Activated CD8-positive, alpha-beta T cell treated with anti-CD3 and anti-CD28 coated beads for 36 hours (primary cell): Measurements from ENCODE around the gene IFIT3. TPM values are rescaled to one million over a fixed set of nuclear protein-coding genes. Genes with fewer than 3 reads are reported as not detected.
A peak's percentile ranks its signal among the peaks of the same experiment; 100 is the strongest.

Experiments used
- ATAC-seq: fragments of 200-7000 bp; cut with Tn5 transposase; one replicate; pipeline ENCODE4 v1.10.0; 2021; ENCODE audit warnings: mild to moderate bottlenecking, moderate library complexity
- CTCF ChIA-PET: fragments of 350-600 bp; sonication (Branson Sonifier 250); formaldehyde crosslinking; loops from one replicate; lab custom pipeline; 2021; ENCODE audit warnings: antibody characterized with exemption; lab: Charles Lee
- POLR2A ChIA-PET: fragments of 350-600 bp; sonication (Branson Sonifier 250); formaldehyde crosslinking; loops from one replicate; lab custom pipeline; 2021; ENCODE audit warnings: antibody characterized with exemption; lab: Charles Lee
- DNase-seq: peaks from one replicate; pipeline ENCODE4 v3.0.0-alpha.2; 2020
- H3K27ac Mint-ChIP-seq: one replicate; pipeline ENCODE4 v1.8.0; 2021; ENCODE audit warnings: mild to moderate bottlenecking, mixed read lengths
- H3K27me3 Mint-ChIP-seq: one replicate; pipeline ENCODE4 v1.8.0; 2021; ENCODE audit warnings: mixed read lengths
- H3K36me3 Mint-ChIP-seq: one replicate; pipeline ENCODE4 v1.8.0; 2021; ENCODE audit warnings: low read depth, mixed read lengths
- H3K4me1 Mint-ChIP-seq: one replicate; pipeline ENCODE4 v1.8.0; 2021; ENCODE audit warnings: low read depth, mixed read lengths
- H3K4me3 Mint-ChIP-seq: one replicate; pipeline ENCODE4 v1.8.0; 2021; ENCODE audit warnings: mild to moderate bottlenecking, moderate library complexity, mixed read lengths
- H3K9me3 Mint-ChIP-seq: one replicate; pipeline ENCODE4 v1.8.0; 2021; ENCODE audit warnings: mixed read lengths
- CTCF ChIP-seq: fragments of 200-600 bp; IDR thresholded peaks from one replicate; pipeline ENCODE4 v1.8.0; 2022; ENCODE audit warnings: antibody characterized with exemption, mild to moderate bottlenecking
- intact Hi-C: fragments of 100-400 bp; cut with micrococcal nuclease; formaldehyde crosslinking; loops from one replicate; pipeline ENCODE4 v1.10.0; 2022
- total RNA-seq, 2 experiments: library from RNA; stranded (reverse); gene quantifications; one replicate each; pipeline ENCODE4 v1.2.3, GENCODE V29; 2021

IFIT3 gene
- total RNA-seq, 2 experiments from 2014 or later = 20.4 to 21.8 TPM

DNA sequence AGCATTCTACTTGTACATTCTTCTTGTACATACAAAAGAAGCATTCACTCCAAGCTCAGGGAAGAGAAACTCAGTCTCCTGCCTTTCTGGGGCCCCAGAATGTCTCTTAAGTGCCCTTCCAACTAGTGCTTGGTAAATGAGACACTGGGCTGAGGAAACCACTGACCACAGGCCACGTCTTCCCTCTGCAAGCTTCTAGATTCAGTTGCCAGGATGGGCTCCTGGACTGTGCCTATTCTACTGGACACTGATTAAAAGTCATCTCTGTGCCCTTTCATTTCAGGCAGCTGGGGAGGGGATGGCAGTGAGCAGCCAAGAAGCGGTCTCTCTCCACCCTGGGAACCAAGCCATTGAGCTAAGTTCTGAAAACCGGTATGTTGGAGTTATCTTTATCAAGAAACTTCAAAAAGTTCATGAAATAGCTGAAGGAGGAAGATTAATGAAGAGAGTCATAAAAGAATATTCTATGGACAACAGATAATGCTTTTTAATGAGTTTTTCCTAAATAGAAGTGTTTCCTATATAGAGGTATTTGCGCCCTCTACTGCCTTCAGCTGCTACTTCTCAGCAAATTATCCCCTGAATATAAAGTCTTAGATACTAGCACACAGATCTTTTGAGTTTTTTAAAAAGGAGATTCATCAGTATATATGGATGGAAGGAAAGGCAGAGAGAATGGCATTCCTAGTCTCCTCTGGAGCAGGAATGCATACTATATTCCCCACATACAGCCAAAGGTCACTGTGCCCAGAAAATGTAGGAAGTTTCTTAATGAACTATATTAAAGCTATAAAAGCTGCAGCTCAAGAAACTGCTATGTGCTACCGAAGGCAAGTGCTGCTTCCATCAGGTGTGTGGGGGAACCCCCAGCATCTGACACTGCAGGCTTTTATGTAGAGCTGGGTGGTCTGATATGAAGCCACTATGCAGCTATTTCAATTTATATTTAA, 41.6 kb downstream of the IFIT3 start:
- no peak for ATAC-seq
- CTCF ChIA-PET = interaction anchor here (0.7 to 2.5 kb wide), 30 partner anchors 8 to 342 kb away, joined by 3 to 13 read pairs (median 4); partner anchors contain the start of genes IFIT1, IFIT1B, IFIT2 and LIPA
- Mint-ChIP-seq H3K4me3 (no peak overlapping the region), H3K27me3 (peaks cover 9% of the 10 kb centered on the region), H3K27ac (no peak overlapping the region), H3K9me3 (no peaks in the 10 kb centered on the region), H3K36me3 (no peaks in the 10 kb centered on the region), H3K4me1 (peaks cover 10% of the 10 kb centered on the region)
- intact Hi-C loops = no loop called here
- POLR2A ChIA-PET = interaction anchor here (0.6 kb wide), 2 partner anchors 72 to 260 kb away, joined by 3 to 5 read pairs; no protein-coding TSS in a partner anchor
- TF ChIP-seq CTCF = peak; percentile 25
- peak; percentile 36 for DNase-seq

GRCh38 chr10:89371079-89371478, 43.3 kb downstream of the IFIT3 start:
- CTCF ChIA-PET = interaction anchor here (1.2 kb wide), 1 partner anchor 98 kb away, joined by 3 read pairs; no protein-coding TSS in a partner anchor
- H3K27ac Mint-ChIP-seq = no peak overlapping the region
- ATAC-seq = no peak
- H3K4me1 Mint-ChIP-seq = peaks cover 4% of the 10 kb centered on the region
- no peak overlapping the region for H3K4me3 Mint-ChIP-seq
- DNase-seq = no peak
- peaks cover 8% of the 10 kb centered on the region for H3K27me3 Mint-ChIP-seq
- no peaks in the 10 kb centered on the region for H3K9me3 Mint-ChIP-seq
- no peak for TF ChIP-seq CTCF
- H3K36me3 Mint-ChIP-seq = no peaks in the 10 kb centered on the region
- intact Hi-C loops = no loop called here
- POLR2A ChIA-PET = no interaction called here

GRCh38 chr10:89371987-89372386, 44.2 kb downstream of the IFIT3 start:
- Mint-ChIP-seq H3K4me1 (peaks cover 4% of the 10 kb centered on the region), H3K9me3 (no peaks in the 10 kb centered on the region), H3K36me3 (no peaks in the 10 kb centered on the region), H3K27ac (no peak overlapping the region), H3K4me3 (no peak overlapping the region), H3K27me3 (peaks cover 8% of the 10 kb centered on the region)
- intact Hi-C loops = no loop called here
- ChIA-PET POLR2A (no interaction called here), CTCF (interaction anchor here (1.0 kb wide), 1 partner anchor 155 kb away, joined by 3 read pairs; no protein-coding TSS in a partner anchor)
- no peak for TF ChIP-seq CTCF
- DNase-seq (no peak), ATAC-seq (no peak)

- intact Hi-C loops = no loop called here
- H3K4me1 Mint-ChIP-seq = no peaks in the 10 kb centered on the region
- no peaks in the 10 kb centered on the region for H3K36me3 Mint-ChIP-seq
- no peak overlapping the region for H3K27ac Mint-ChIP-seq
- H3K4me3 Mint-ChIP-seq = no peak overlapping the region
- no peak for ATAC-seq
- peaks cover 8% of the 10 kb centered on the region for H3K27me3 Mint-ChIP-seq
- ChIA-PET CTCF (interaction anchor here (1.3 kb wide), 1 partner anchor 15 kb away, joined by 3 read pairs; no protein-coding TSS in a partner anchor), POLR2A (no interaction called here)
- no peak for DNase-seq
- no peak for TF ChIP-seq CTCF
- H3K9me3 Mint-ChIP-seq = no peaks in the 10 kb centered on the region
These were observed 46.3 kb downstream of the IFIT3 start for GRCh38 chr10:89373916-89374711.
